Vagina (tissue), 2 donors: ENCODE measurements around the gene MSL3B.

Source experiments
- POLR2A ChIP-seq, 2 donors: fragments of 450-650 bp; IDR thresholded peaks; one replicate each; pipeline ENCODE4 v1.6.1; 2017; ENCODE audit warnings: antibody characterized with exemption in 2 of 2, mild to moderate bottlenecking in 2 of 2, moderate library complexity in 2 of 2
- POLR2AphosphoS5 ChIP-seq, 2 donors: sonication (generic); formaldehyde crosslinking; IDR thresholded peaks; one replicate each; pipeline ENCODE4 v1.9.0; 2017; ENCODE audit warnings: antibody characterized with exemption in 2 of 2, mild to moderate bottlenecking in 2 of 2, low read depth in 1 of 2; ENCODE audit not compliant: insufficient read depth in 1 of 2
- TF ChIP-seq, protein P1 (sequence below), 3 experiments: fragments of 450-650 bp in 2 of 3; fragments of 200-600 bp in 1 of 3; sonication (generic) in 1 of 3; IDR thresholded peaks; one replicate each; pipeline ENCODE4 v1.5.1; 2017 to 2019; ENCODE audit warnings: antibody characterized with exemption in 3 of 3, mild to moderate bottlenecking in 2 of 3, moderate library complexity in 2 of 3

DNA sequence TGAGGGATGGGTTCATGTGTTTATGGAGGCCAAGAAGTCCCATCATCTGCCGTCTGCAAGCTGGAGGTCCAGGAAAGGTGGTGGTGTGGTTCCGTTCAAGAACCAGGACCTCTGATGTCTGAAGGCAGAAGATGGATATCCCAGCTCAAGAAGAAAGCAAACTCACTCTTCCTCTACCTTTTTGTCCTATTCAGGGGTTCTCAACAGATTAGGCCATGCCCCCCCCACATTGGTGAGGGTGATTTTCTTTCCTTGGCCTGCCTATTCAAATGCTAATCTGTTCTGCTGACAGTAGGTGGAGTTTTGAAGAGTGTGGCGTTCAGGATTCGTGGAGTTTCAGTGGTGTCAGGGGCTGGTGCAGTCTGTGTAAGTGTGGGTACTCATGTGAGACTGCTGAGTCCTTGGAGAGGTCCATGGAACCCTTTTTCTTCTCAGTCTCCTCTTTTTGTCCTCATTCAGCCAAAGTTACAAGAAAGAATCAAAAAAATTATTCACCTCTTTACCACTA is 5.9 kb downstream of the MSL3B start:
- no peak for TF ChIP-seq POLR2A (IDR thresholded peaks at IDR 0.05)
- TF ChIP-seq, protein P1, sequence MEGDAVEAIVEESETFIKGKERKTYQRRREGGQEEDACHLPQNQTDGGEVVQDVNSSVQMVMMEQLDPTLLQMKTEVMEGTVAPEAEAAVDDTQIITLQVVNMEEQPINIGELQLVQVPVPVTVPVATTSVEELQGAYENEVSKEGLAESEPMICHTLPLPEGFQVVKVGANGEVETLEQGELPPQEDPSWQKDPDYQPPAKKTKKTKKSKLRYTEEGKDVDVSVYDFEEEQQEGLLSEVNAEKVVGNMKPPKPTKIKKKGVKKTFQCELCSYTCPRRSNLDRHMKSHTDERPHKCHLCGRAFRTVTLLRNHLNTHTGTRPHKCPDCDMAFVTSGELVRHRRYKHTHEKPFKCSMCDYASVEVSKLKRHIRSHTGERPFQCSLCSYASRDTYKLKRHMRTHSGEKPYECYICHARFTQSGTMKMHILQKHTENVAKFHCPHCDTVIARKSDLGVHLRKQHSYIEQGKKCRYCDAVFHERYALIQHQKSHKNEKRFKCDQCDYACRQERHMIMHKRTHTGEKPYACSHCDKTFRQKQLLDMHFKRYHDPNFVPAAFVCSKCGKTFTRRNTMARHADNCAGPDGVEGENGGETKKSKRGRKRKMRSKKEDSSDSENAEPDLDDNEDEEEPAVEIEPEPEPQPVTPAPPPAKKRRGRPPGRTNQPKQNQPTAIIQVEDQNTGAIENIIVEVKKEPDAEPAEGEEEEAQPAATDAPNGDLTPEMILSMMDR (IDR thresholded peaks at IDR 0.05) = no peak
- TF ChIP-seq POLR2AphosphoS5 (IDR thresholded peaks at IDR 0.05; ENCODE audit: insufficient read depth in 1 of 2, low read depth in 1 of 2) = no peak
